Kidney epithelial cell (primary cell): ENCODE data around the gene EIF2AK2. TPM values are rescaled to one million over a fixed set of nuclear protein-coding genes. Genes with fewer than 3 reads are reported as not detected.

Source experiments
- DNase-seq: peaks from one replicate; pipeline ENCODE4 v3.0.0-alpha.2; 2010; ENCODE audit warnings: low read depth
- H3K27me3 ChIP-seq: 2 replicates; pipeline ENCODE4 v1.6.0; 2011; ENCODE audit warnings: low read length; ENCODE audit not compliant: control insufficient read depth, insufficient read depth
- H3K36me3 ChIP-seq: 2 replicates; pipeline ENCODE4 v1.5.1; 2011; ENCODE audit warnings: low read length; ENCODE audit not compliant: control insufficient read depth, insufficient read depth
- H3K4me3 ChIP-seq: 2 replicates; pipeline ENCODE4 v1.5.1; 2011; ENCODE audit warnings: low read depth, mild to moderate bottlenecking, control low read depth, low read length
- total RNA-seq: library from RNA; depleted of rRNA; stranded (reverse); fragments of >200 nt; gene quantifications from 2 replicates; pipeline ENCODE4 v1.2.3, GENCODE V29; 2015
- TF ChIP-seq, protein P1 (sequence below): IDR thresholded peaks from 2 replicates; pipeline ENCODE4 v1.5.1; 2011; ENCODE audit warnings: mild to moderate bottlenecking, moderate library complexity, low read length, control low read depth, inconsistent platforms; ENCODE audit not compliant: insufficient read depth, poor library complexity, severe bottlenecking

The EIF2AK2 gene
- total RNA-seq, 1 donor from 2014 or later, result 23.5 TPM

DNA sequence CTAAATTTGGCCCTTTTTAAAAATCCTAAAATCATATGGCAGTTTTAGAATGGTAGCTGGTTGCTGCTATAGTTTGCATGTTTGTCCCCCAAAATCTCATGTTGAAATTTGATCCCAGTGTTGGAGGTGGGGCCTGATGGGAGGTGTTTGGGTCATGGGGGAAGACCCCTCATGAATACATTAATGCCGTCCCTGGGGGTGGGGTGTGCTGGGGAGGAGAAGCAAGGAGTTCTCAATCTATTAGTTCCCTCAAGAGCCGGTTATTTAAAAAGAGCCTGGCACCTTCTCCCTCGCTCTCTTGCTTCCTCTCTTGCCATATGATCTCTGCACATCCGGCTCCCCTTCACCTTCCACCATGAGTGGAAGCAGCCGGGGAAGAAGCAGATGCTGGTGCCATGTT is 51.6 kb downstream of the EIF2AK2 start:
- TF ChIP-seq, protein P1, sequence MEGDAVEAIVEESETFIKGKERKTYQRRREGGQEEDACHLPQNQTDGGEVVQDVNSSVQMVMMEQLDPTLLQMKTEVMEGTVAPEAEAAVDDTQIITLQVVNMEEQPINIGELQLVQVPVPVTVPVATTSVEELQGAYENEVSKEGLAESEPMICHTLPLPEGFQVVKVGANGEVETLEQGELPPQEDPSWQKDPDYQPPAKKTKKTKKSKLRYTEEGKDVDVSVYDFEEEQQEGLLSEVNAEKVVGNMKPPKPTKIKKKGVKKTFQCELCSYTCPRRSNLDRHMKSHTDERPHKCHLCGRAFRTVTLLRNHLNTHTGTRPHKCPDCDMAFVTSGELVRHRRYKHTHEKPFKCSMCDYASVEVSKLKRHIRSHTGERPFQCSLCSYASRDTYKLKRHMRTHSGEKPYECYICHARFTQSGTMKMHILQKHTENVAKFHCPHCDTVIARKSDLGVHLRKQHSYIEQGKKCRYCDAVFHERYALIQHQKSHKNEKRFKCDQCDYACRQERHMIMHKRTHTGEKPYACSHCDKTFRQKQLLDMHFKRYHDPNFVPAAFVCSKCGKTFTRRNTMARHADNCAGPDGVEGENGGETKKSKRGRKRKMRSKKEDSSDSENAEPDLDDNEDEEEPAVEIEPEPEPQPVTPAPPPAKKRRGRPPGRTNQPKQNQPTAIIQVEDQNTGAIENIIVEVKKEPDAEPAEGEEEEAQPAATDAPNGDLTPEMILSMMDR, result no peak
- DNase-seq, result no peak
- Histone ChIP-seq H3K27me3 (no peaks in the 10 kb centered on the region), H3K36me3 (peaks cover 1% of the 10 kb centered on the region), H3K4me3 (no peak overlapping the region)

DNA sequence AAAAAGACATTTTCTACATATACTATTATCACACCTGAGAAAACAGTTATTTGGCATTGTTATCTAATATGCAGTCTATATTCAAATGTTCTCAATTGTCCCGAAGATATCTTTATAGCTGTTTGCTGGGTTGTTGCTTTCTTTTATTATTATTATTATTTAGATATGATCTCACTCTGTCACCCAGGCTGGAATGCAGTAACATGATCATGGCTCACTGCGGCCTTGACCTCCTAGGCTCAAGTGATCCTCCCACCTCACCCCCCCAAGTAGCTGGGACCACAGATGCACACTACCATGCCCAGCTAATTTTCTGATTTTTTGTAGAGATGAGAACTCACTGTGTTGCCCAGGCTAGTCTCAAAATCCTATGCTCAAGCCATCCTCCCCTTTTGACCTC is 52.6 kb downstream of the EIF2AK2 start:
- H3K27me3 ChIP-seq, result no peaks in the 10 kb centered on the region
- no peak for DNase-seq
- H3K36me3 ChIP-seq, result peaks cover 1% of the 10 kb centered on the region

DNA sequence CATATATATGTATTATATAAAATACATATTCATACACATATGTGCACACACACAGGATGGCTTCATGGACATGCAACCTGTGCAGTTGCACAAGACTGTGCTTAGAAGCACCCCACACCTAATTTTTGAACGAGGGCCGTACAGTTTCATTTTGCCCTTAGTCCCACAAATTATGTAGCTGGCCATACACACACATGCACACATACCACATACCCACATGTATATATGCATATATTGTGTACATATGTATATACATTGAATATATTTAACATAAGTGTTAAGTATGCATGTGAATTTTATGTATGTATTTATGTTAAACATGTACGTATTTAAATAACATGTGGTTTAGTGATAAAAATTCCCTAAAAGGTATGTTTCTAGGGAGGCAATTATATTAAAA is 54.2 kb downstream of the EIF2AK2 start:
- Histone ChIP-seq H3K4me3 (no peak overlapping the region), H3K27me3 (no peaks in the 10 kb centered on the region), H3K36me3 (peaks cover 1% of the 10 kb centered on the region)
- TF ChIP-seq, protein P1, result no peak
- DNase-seq, result no peak

More for the DNA sequence above, 52.6 kb downstream of the EIF2AK2 start:
- TF ChIP-seq, protein P1, result no peak
- no peak overlapping the region for H3K4me3 ChIP-seq

DNA sequence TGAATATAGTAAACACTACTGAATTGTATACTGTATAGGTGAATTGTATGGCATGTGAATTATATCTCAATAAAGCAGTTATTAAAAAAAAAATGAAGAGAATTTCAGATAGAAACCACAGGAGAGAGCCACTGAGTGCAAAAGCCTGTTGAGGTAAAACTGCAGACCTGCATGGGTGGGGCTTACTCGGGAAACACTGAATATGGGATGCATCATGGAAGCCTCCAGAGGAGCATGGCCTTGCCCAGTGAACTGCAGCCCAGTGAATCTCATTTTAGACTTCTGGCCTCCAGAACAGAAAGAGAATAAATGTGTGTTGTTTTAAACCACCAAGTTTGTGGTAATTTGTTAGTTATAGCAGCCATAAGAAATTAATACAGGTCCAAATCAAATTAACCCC is 56.7 kb downstream of the EIF2AK2 start:
- no peak overlapping the region for H3K4me3 ChIP-seq
- no peak for DNase-seq
- H3K36me3 ChIP-seq, result no peaks in the 10 kb centered on the region
- H3K27me3 ChIP-seq, result no peaks in the 10 kb centered on the region
- TF ChIP-seq, protein P1, result no peak

DNA sequence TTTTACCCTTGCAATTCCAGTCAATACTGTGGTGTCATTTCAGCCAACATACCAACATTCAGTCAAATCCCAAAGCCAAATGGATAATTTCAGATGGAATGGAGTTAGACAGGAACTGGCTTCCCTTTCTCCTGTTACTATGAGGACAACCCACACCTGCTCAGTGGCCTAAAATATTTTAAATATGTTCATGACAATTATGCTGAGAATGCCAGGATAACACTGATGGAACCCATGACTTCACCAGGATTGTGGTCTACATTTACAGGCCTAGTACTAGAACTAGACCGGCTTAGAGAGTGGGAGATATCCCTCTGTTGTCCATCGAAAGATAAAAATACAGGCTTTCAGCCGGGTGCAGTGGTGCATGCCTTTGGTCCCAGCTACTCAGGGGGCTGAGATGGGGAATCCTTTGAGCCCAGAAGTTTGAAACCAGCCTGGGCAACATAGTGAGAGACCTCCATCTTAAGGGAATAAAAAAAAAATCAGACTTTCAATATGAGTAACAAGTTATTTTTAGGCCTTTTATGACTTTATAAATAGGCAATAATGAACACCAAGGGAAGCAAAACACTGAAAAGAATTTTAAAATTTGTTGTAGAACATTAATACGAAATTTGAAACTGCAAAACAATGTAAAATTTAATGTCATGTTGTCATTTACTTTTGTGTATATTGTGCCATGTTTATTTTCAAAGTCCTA is 58.2 kb downstream of the EIF2AK2 start:
- TF ChIP-seq, protein P1, result no peak
- Histone ChIP-seq H3K27me3 (no peaks in the 10 kb centered on the region), H3K4me3 (no peak overlapping the region), H3K36me3 (no peaks in the 10 kb centered on the region)
- DNase-seq, result no peak

DNA sequence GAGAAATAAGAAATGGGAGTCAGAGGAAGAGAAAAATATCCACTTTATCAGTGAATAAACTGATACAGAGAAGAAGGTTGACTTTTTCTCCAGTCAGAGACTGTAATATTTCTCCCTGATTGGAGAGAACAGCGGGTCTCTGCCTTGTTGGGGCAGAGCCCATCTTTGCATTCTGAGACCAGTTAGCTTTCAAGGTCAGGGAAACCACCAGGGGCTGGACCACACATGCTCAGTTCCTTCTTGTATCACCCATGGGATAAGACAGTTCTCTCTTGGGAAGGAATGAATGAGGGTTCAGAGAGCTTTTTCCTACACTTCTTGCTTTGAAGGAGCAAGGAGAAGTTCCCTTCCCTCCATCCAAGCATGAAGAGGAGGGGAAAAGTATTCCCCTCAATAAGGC is 60.2 kb downstream of the EIF2AK2 start:
- Histone ChIP-seq H3K27me3 (no peaks in the 10 kb centered on the region), H3K36me3 (no peaks in the 10 kb centered on the region), H3K4me3 (no peak overlapping the region)
- no peak for DNase-seq
- TF ChIP-seq, protein P1, result no peak
